Activated CD8-positive, alpha-beta T cell treated with anti-CD3 and anti-CD28 coated beads for 36 hours (primary cell): Measurements from ENCODE around the gene RAPGEF5. TPM values are rescaled to one million over a fixed set of nuclear protein-coding genes. Genes with fewer than 3 reads are reported as not detected.

Source experiments
- ATAC-seq: fragments of 200-7000 bp; cut with Tn5 transposase; one replicate; pipeline ENCODE4 v1.10.0; 2021; ENCODE audit warnings: mild to moderate bottlenecking, moderate library complexity
- CTCF ChIA-PET: fragments of 350-600 bp; sonication (Branson Sonifier 250); formaldehyde crosslinking; loops from one replicate; lab custom pipeline; 2021; ENCODE audit warnings: antibody characterized with exemption; lab: Charles Lee
- POLR2A ChIA-PET: fragments of 350-600 bp; sonication (Branson Sonifier 250); formaldehyde crosslinking; loops from one replicate; lab custom pipeline; 2021; ENCODE audit warnings: antibody characterized with exemption; lab: Charles Lee
- DNase-seq: peaks from one replicate; pipeline ENCODE4 v3.0.0-alpha.2; 2020
- H3K27ac Mint-ChIP-seq: one replicate; pipeline ENCODE4 v1.8.0; 2021; ENCODE audit warnings: mild to moderate bottlenecking, mixed read lengths
- H3K27me3 Mint-ChIP-seq: one replicate; pipeline ENCODE4 v1.8.0; 2021; ENCODE audit warnings: mixed read lengths
- H3K36me3 Mint-ChIP-seq: one replicate; pipeline ENCODE4 v1.8.0; 2021; ENCODE audit warnings: low read depth, mixed read lengths
- H3K4me1 Mint-ChIP-seq: one replicate; pipeline ENCODE4 v1.8.0; 2021; ENCODE audit warnings: low read depth, mixed read lengths
- H3K4me3 Mint-ChIP-seq: one replicate; pipeline ENCODE4 v1.8.0; 2021; ENCODE audit warnings: mild to moderate bottlenecking, moderate library complexity, mixed read lengths
- H3K9me3 Mint-ChIP-seq: one replicate; pipeline ENCODE4 v1.8.0; 2021; ENCODE audit warnings: mixed read lengths
- intact Hi-C: fragments of 100-400 bp; cut with micrococcal nuclease; formaldehyde crosslinking; loops from one replicate; pipeline ENCODE4 v1.10.0; 2022
- total RNA-seq, 2 experiments: library from RNA; stranded (reverse); gene quantifications; one replicate each; pipeline ENCODE4 v1.2.3, GENCODE V29; 2021
- TF ChIP-seq, protein P1 (sequence below): fragments of 200-600 bp; IDR thresholded peaks from one replicate; pipeline ENCODE4 v1.8.0; 2022; ENCODE audit warnings: antibody characterized with exemption, mild to moderate bottlenecking

RAPGEF5 gene
- total RNA-seq, 2 experiments from 2014 or later = 0.92 to 0.99 TPM

GRCh38 chr7:22230238-22230637 is 126.7 kb downstream of the RAPGEF5 start:
- DNase-seq = no peak
- CTCF ChIA-PET = interaction anchor here (1.4 kb wide), 1 partner anchor 127 kb away, joined by 3 read pairs; no protein-coding TSS in a partner anchor
- no peak overlapping the region for H3K27ac Mint-ChIP-seq
- no peak overlapping the region for H3K4me3 Mint-ChIP-seq
- no peaks in the 10 kb centered on the region for H3K4me1 Mint-ChIP-seq
- POLR2A ChIA-PET = no interaction called here
- TF ChIP-seq, protein P1, sequence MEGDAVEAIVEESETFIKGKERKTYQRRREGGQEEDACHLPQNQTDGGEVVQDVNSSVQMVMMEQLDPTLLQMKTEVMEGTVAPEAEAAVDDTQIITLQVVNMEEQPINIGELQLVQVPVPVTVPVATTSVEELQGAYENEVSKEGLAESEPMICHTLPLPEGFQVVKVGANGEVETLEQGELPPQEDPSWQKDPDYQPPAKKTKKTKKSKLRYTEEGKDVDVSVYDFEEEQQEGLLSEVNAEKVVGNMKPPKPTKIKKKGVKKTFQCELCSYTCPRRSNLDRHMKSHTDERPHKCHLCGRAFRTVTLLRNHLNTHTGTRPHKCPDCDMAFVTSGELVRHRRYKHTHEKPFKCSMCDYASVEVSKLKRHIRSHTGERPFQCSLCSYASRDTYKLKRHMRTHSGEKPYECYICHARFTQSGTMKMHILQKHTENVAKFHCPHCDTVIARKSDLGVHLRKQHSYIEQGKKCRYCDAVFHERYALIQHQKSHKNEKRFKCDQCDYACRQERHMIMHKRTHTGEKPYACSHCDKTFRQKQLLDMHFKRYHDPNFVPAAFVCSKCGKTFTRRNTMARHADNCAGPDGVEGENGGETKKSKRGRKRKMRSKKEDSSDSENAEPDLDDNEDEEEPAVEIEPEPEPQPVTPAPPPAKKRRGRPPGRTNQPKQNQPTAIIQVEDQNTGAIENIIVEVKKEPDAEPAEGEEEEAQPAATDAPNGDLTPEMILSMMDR = no peak
- H3K27me3 Mint-ChIP-seq = peaks cover 5% of the 10 kb centered on the region
- no peak for ATAC-seq
- intact Hi-C loops = no loop called here
- no peaks in the 10 kb centered on the region for H3K9me3 Mint-ChIP-seq
- no peaks in the 10 kb centered on the region for H3K36me3 Mint-ChIP-seq

DNA sequence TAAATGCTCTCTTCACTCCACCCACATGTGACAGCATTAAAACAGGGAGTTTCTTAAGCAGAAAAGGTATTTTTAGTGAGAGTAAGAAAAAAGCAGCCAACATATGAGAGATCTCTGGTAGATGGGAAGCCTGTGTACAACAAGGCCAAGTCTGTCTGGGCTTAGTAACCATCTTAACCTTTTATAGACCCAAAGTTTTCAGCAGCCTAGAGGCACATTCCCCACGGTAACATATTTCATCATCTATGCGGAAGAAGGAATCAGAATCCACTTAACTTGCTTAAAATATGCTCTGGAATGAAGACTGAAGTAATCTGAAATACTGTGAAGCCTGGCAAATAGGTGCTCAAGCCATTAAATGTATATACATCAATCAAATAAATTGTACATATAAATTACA is 127.8 kb downstream of the RAPGEF5 start:
- H3K9me3 Mint-ChIP-seq = no peaks in the 10 kb centered on the region
- TF ChIP-seq, protein P1 = no peak
- ATAC-seq = no peak
- H3K4me1 Mint-ChIP-seq = no peaks in the 10 kb centered on the region
- no peak overlapping the region for H3K4me3 Mint-ChIP-seq
- intact Hi-C loops = no loop called here
- H3K36me3 Mint-ChIP-seq = no peaks in the 10 kb centered on the region
- no peak overlapping the region for H3K27ac Mint-ChIP-seq
- DNase-seq = no peak
- H3K27me3 Mint-ChIP-seq = peaks cover 3% of the 10 kb centered on the region
- ChIA-PET CTCF (interaction anchor here (1.0 kb wide), 1 partner anchor 24 kb away, joined by 3 read pairs; no protein-coding TSS in a partner anchor), POLR2A (no interaction called here)

- Mint-ChIP-seq H3K27me3 (no peaks in the 10 kb centered on the region), H3K27ac (no peak overlapping the region), H3K4me3 (no peak overlapping the region), H3K36me3 (no peaks in the 10 kb centered on the region), H3K4me1 (no peaks in the 10 kb centered on the region), H3K9me3 (no peaks in the 10 kb centered on the region)
- ChIA-PET POLR2A (no interaction called here), CTCF (no interaction called here)
- TF ChIP-seq, protein P1 = no peak
- DNase-seq (no peak), ATAC-seq (no peak)
- intact Hi-C loops = no loop called here
These were observed 133.1 kb downstream of the RAPGEF5 start for GRCh38 chr7:22223807-22224206.

GRCh38 chr7:22220941-22221340 is 136.0 kb downstream of the RAPGEF5 start:
- no peaks in the 10 kb centered on the region for H3K36me3 Mint-ChIP-seq

DNA sequence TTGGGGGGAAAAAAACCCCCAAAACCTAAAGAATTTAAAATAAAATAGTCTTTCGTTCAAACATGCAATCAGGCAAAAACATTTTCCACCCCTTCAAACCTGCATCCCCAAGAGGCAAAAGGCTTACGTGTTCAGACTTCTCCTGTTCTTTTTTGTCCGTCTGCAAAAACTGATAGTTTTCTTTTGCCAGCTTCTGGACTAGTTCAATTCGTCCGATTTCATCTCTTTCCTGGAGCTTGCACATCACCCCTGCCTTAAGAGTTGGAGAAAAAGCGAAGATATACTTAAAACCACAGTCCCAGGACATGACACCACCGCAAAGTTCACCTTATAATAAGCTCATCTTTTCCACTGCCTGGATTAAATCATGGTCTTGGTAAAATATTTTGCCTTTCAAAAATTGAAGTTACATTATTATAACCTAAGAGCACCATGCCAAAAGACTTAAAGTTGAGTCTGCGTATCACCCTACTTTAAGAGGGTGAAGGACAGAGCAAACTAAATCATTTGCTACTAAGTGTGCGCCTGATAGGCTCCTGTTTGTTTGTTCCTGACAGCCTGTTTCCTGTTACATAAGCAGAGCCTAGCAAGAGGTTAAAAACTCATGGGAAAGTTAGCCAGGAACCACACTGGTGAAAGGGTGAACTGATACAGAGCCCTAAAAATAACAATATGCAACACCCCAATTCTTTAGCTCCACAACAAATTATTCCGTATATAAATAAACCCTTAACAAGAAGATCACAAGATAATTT is 137.0 kb downstream of the RAPGEF5 start:
- H3K27me3 Mint-ChIP-seq = peaks cover 4% of the 10 kb centered on the region
- TF ChIP-seq, protein P1 = no peak
- intact Hi-C loops = no loop called here
- no peaks in the 10 kb centered on the region for H3K4me1 Mint-ChIP-seq
- H3K27ac Mint-ChIP-seq = no peak overlapping the region
- no peaks in the 10 kb centered on the region for H3K9me3 Mint-ChIP-seq
- ChIA-PET CTCF (no interaction called here), POLR2A (no interaction called here)
- DNase-seq = no peak
- H3K4me3 Mint-ChIP-seq = no peak overlapping the region
- no peaks in the 10 kb centered on the region for H3K36me3 Mint-ChIP-seq
- no peak for ATAC-seq

More at GRCh38 chr7:22220941-22221340, 136.0 kb downstream of the RAPGEF5 start:
- TF ChIP-seq, protein P1 = no peak
- H3K4me3 Mint-ChIP-seq = no peak overlapping the region
- DNase-seq (no peak), ATAC-seq (no peak)
- intact Hi-C loops = no loop called here
- CTCF ChIA-PET = no interaction called here
- no peaks in the 10 kb centered on the region for H3K4me1 Mint-ChIP-seq
- H3K27ac Mint-ChIP-seq = no peak overlapping the region
- POLR2A ChIA-PET = no interaction called here
- peaks cover 2% of the 10 kb centered on the region for H3K27me3 Mint-ChIP-seq
- H3K9me3 Mint-ChIP-seq = no peaks in the 10 kb centered on the region
